AG04449 (cell line): Measurements from ENCODE around the gene UGDH.

Experiments
- CTCF ChIA-PET: fragments of 350-600 bp; formaldehyde crosslinking; extraction: SDS; loops from one replicate; lab custom pipeline; 2021; ENCODE audit warnings: antibody characterized with exemption; lab: Yijun Ruan, JAX
- POLR2A ChIA-PET: fragments of 400-600, 350-600 bp; formaldehyde crosslinking; extraction: SDS; loops from one replicate; lab custom pipeline; 2020; ENCODE audit warnings: antibody characterized with exemption, inconsistent platforms; lab: Yijun Ruan, JAX
- DNase-seq: peaks from one replicate; pipeline ENCODE4 v3.0.0-alpha.2; 2010; ENCODE audit warnings: low read depth, low spot score
- H3K4me3 ChIP-seq: 2 replicates; pipeline ENCODE4 v1.5.1; 2011; ENCODE audit warnings: low read depth, mild to moderate bottlenecking, control low read depth, low read length
- CTCF ChIP-seq: IDR thresholded peaks from one replicate; pipeline ENCODE4 v1.5.1; 2011; ENCODE audit warnings: mild to moderate bottlenecking, moderate library complexity, low read length, control low read depth, inconsistent platforms; ENCODE audit not compliant: insufficient read depth; ENCODE audit errors: missing control alignments

Gene UGDH

DNA sequence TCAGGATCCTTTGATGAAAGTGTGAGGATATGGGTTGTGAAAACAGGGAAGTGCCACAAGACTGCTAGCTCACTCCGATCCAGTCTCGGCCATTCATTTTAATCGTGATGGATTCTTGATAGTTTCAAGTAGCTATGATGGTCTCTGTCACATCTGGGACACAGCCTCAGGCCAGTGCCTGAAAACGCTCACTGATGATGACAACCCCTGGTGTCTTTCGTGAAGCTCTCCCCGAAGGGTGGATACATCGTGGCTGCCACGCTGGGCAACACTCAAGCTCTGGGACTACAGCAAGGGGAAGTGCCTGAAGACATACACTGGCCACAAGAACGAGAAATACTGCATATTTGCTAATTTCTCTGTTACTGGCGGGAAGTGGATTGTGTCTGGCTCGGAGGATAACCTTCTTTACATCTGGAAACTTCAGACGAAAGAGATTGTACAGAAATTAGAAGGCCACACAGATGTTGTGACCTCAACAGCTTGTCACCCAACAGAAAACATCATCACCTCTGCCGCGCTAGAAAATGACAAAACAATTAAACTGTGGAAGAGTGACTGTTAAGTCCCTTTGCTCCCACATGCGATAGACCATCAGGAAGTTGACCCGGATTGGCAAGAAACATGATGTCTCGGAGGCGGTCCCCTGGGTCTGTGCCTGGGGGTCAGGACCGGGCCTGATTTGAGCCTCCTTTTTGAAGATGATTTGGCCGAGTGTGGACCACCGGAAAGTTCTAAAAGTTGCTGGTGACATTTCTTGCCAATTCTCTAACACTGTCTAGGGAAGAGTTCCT lies 46.1 kb downstream of the UGDH start:
- no peak overlapping the region for H3K4me3 ChIP-seq
- CTCF ChIA-PET: interaction anchor here (1.3 to 3.3 kb wide), 2 partner anchors 12 to 497 kb away, joined by 4 to 14 read pairs; no protein-coding TSS in a partner anchor
- no peak for DNase-seq
- POLR2A ChIA-PET: interaction anchor here (1.1 kb wide), 1 partner anchor 217 kb away, joined by 3 read pairs; the partner anchor contains the start of gene UBE2K
- no peak for TF ChIP-seq CTCF

- no peak for TF ChIP-seq CTCF
- no peak for DNase-seq
- POLR2A ChIA-PET: no interaction called here
- H3K4me3 ChIP-seq: no peak overlapping the region
- CTCF ChIA-PET: interaction anchor here (1.3 to 3.3 kb wide), 2 partner anchors 11 to 498 kb away, joined by 4 to 14 read pairs; no protein-coding TSS in a partner anchor
These were observed 47.0 kb downstream of the UGDH start for GRCh38 chr4:39480251-39480650.

- ChIA-PET POLR2A (interaction anchor here (1.2 kb wide), 1 partner anchor 51 kb away, joined by 7 read pairs; the partner anchor contains the start of gene UGDH), CTCF (interaction anchor here (0.9 to 2.1 kb wide), 4 partner anchors 19 to 502 kb away, joined by 3 to 6 read pairs (median 4); partner anchors contain the start of gene SMIM14)
- H3K4me3 ChIP-seq: no peak overlapping the region
- DNase-seq: no peak
- no peak for TF ChIP-seq CTCF
These were observed 50.9 kb downstream of the UGDH start for GRCh38 chr4:39476187-39476895.

GRCh38 chr4:39472396-39472795 lies 54.8 kb downstream of the UGDH start:
- ChIA-PET CTCF (interaction anchor here (1.0 to 2.4 kb wide), 4 partner anchors 27 to 506 kb away, joined by 4 to 8 read pairs (median 5); partner anchors contain the start of gene PDS5A), POLR2A (no interaction called here)
- no peak for TF ChIP-seq CTCF
- no peak for DNase-seq
- H3K4me3 ChIP-seq: no peak overlapping the region

DNA sequence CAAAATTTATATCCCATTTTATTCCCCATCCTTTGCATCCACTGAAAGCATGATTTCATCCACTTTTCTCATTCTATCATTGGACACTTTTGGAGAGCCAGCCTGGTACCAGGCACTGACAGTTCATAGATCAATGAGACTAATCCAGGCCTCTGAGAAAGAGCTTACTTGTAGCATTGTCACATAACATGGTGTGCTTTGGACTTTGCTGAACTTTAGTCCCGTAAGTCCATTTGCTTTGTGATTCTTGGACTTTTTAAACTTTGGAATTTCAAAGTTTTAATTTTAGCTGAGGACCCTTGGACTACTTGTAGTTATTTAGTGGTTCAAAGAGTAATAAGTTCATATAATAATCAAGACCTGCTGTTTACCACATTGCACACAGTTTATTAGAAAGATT lies 56.8 kb downstream of the UGDH start:
- DNase-seq: no peak
- TF ChIP-seq CTCF: no peak
- no peak overlapping the region for H3K4me3 ChIP-seq
- ChIA-PET CTCF (interaction anchor here (0.9 to 2.9 kb wide), 8 partner anchors 15 to 508 kb away, joined by 4 to 53 read pairs (median 10); partner anchors contain the start of genes PDS5A, SMIM14 and UGDH), POLR2A (no interaction called here)
